Loucy (cell line): ENCODE measurements around the gene ARFRP1.

Source experiments
- H2AFZ ChIP-seq: fragments of 200-600 bp; sonication (generic); 2 replicates; pipeline ENCODE4 v1.6.0; 2016; ENCODE audit warnings: antibody characterized with exemption, mild to moderate bottlenecking, low read length, moderate library complexity
- H3F3A ChIP-seq: fragments of 200-600 bp; 2 replicates; pipeline ENCODE4 v1.6.0; 2016; ENCODE audit warnings: antibody characterized with exemption, low read depth, mild to moderate bottlenecking
- H3K27me3 ChIP-seq: fragments of 200-600 bp; sonication (generic); 2 replicates; pipeline ENCODE4 v1.6.1; 2014; ENCODE audit warnings: low read length, mild to moderate bottlenecking; ENCODE audit not compliant: insufficient read depth, poor library complexity, severe bottlenecking
- H3K36me3 ChIP-seq: fragments of 200-600 bp; sonication (generic); 2 replicates; pipeline ENCODE4 v1.6.1; 2016; ENCODE audit warnings: low read length; ENCODE audit not compliant: insufficient read depth
- H3K4me1 ChIP-seq: fragments of 200-600 bp; sonication (generic); 2 replicates; pipeline ENCODE4 v1.5.1; 2014; ENCODE audit warnings: low read length, mild to moderate bottlenecking; ENCODE audit not compliant: insufficient read depth, poor library complexity, severe bottlenecking
- H3K4me2 ChIP-seq: fragments of 200-600 bp; sonication (generic); 2 replicates; pipeline ENCODE4 v1.6.0; 2014; ENCODE audit warnings: antibody characterized with exemption, low read length, low read depth, mild to moderate bottlenecking; ENCODE audit not compliant: poor library complexity, severe bottlenecking
- H3K4me3 ChIP-seq: fragments of 200-600 bp; sonication (generic); 2 replicates; pipeline ENCODE4 v1.5.1; 2014; ENCODE audit warnings: low read length, mild to moderate bottlenecking, mixed read lengths; ENCODE audit not compliant: poor library complexity, severe bottlenecking
- H3K79me2 ChIP-seq: fragments of 200-600 bp; sonication (generic); 2 replicates; pipeline ENCODE4 v1.6.1; 2014; ENCODE audit warnings: low read length; ENCODE audit not compliant: insufficient read depth
- H3K9ac ChIP-seq: fragments of 200-600 bp; sonication (generic); 2 replicates; pipeline ENCODE4 v1.6.0; 2014; ENCODE audit warnings: mild to moderate bottlenecking, low read depth, low read length, moderate library complexity; ENCODE audit not compliant: poor library complexity, severe bottlenecking
- H3K9me2 ChIP-seq: fragments of 200-600 bp; sonication (generic); replicated peaks from 2 replicates; pipeline ENCODE4 v1.6.1; 2016; ENCODE audit warnings: low read depth, low read length, mixed read lengths
- H3K9me3 ChIP-seq: fragments of 200-600 bp; sonication (generic); 2 replicates; pipeline ENCODE4 v1.6.1; 2014; ENCODE audit warnings: mild to moderate bottlenecking, antibody characterized with exemption, low read length, low read depth; ENCODE audit not compliant: insufficient read depth
- H4K20me1 ChIP-seq: fragments of 200-600 bp; sonication (generic); 2 replicates; pipeline ENCODE4 v1.6.0; 2014; ENCODE audit warnings: antibody characterized with exemption, low read length, mild to moderate bottlenecking; ENCODE audit not compliant: insufficient read depth, poor library complexity, severe bottlenecking
- CTCF ChIP-seq: fragments of 200-600 bp; sonication (generic); conservative IDR thresholded peaks from 2 replicates; pipeline ENCODE4 v1.5.1; 2014; ENCODE audit warnings: mild to moderate bottlenecking, antibody characterized with exemption, low read length
- EZH2phosphoT487 ChIP-seq: fragments of 200-600 bp; IDR thresholded peaks from 2 replicates; pipeline ENCODE4 v1.6.1; 2018; ENCODE audit warnings: antibody characterized with exemption, mild to moderate bottlenecking, moderate library complexity, borderline replicate concordance

The ARFRP1 gene

DNA sequence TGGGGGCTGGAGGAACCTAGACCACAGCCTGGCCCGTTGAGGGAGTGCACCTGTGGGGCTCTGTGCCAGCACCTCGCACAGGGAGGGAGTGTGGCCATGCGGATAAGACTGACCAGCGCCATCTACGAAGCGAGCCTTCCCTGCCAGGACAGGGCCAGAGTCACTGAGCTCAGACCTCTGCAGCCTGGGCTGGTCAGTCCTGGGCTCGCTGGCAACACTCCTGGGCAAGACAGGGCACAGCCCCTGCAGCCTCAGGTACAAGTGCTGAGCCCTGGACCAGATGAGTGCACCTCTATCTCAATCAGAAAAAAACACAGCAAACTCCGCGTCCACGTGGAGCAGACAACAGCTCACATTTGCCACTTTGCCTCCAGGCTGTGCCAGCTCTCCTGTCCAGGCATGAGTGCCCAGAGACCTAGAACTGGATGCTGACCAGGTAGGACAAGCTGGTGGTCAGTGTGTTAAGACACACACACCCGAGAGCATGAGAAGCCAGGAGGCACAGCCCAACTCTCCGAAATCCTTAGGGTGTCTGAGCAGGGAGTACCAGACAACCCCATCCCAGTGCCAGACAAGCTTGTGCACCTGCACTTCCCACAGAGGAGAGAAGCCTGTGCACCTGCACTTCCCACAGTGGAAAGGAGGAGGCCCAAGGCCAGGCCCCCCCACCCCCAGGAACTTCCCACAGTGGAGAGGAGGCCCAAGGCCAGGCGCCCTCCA lies 4.9 kb downstream of the ARFRP1 start:
- Histone ChIP-seq H4K20me1 (peaks cover 23% of the 10 kb centered on the region), H3K79me2 (peaks cover 37% of the 10 kb centered on the region), H3K27me3 (peaks cover 4% of the 10 kb centered on the region), H3K9ac (no peak overlapping the region), H3F3A (no peaks in the 10 kb centered on the region), H3K9me3 (no peaks in the 10 kb centered on the region), H3K4me3 (no peak overlapping the region), H2AFZ (no peak overlapping the region), H3K36me3 (peaks cover 13% of the 10 kb centered on the region; the same call in 1 of the 2 replicates), H3K9me2 (no peaks in the 10 kb centered on the region), H3K4me2 (no peak overlapping the region), H3K4me1 (peaks cover 10% of the 10 kb centered on the region)
- TF ChIP-seq CTCF (no peak), EZH2phosphoT487 (no peak)

DNA sequence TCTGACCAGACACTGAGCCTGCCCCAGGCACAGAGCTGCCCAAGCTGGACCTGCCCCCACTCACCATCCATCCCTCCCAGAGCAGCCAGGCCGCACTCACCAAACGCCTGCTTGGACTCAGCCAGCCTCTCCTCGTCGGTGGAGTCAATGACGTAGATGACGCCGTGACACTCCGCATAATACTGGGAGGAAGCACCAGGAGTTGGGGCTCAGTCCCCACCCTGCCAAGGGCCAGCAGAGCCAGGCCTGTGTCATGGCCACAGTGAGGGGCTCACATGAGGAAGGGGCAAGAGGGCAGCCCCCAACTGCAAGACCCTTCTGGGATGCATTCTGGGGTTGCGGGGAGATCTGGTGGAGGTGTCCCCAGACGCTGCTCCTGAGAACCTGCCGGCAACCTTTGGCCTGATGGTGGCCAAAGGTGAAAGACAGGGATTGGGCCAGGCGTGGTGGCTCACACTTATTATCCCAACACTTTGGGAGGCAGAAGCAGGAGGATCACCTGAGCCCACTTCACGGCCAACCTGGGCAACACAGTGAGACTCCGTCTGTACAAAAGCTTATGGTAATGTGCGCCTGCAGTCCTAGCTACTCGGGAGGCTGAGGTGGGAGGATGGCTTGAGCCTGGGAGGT lies 5.6 kb downstream of the ARFRP1 start:
- Histone ChIP-seq H3K27me3 (peaks cover under 1% of the 10 kb centered on the region), H3K79me2 (peaks cover 31% of the 10 kb centered on the region), H3K4me3 (no peak overlapping the region), H3K9me2 (no peaks in the 10 kb centered on the region), H3F3A (no peaks in the 10 kb centered on the region), H3K9me3 (no peaks in the 10 kb centered on the region), H4K20me1 (peaks cover 18% of the 10 kb centered on the region), H3K4me1 (peaks cover 10% of the 10 kb centered on the region), H3K4me2 (no peak overlapping the region), H2AFZ (no peak overlapping the region), H3K36me3 (peaks cover 13% of the 10 kb centered on the region; the same call in 1 of the 2 replicates), H3K9ac (no peak overlapping the region)
- TF ChIP-seq EZH2phosphoT487 (no peak), CTCF (no peak)

- no peak overlapping the region for H3K9ac ChIP-seq
- H3K4me2 ChIP-seq, result no peak overlapping the region
- H3K9me3 ChIP-seq, result no peaks in the 10 kb centered on the region
- peaks cover 13% of the 10 kb centered on the region; the same call in 1 of the 2 replicates for H3K36me3 ChIP-seq
- no peaks in the 10 kb centered on the region for H3K27me3 ChIP-seq
- H3F3A ChIP-seq, result no peaks in the 10 kb centered on the region
- H4K20me1 ChIP-seq, result peaks cover 12% of the 10 kb centered on the region
- no peak overlapping the region for H3K4me3 ChIP-seq
- peaks cover 24% of the 10 kb centered on the region for H3K79me2 ChIP-seq
- H3K9me2 ChIP-seq, result no peaks in the 10 kb centered on the region
- H2AFZ ChIP-seq, result no peak overlapping the region
- TF ChIP-seq EZH2phosphoT487 (no peak), CTCF (no peak)
- H3K4me1 ChIP-seq, result peaks cover 8% of the 10 kb centered on the region
Observed at GRCh38 chr20:63701329-63702035, 6.3 kb downstream of the ARFRP1 start.
